ENCODE measurements around the gene MYO1H. TPM values are rescaled to one million over a fixed set of nuclear protein-coding genes. Genes with fewer than 3 reads are reported as not detected.

Gene MYO1H
- total and polyA plus RNA-seq, 2 of the 13 experiments (the other 11 are each of a cell fraction or from before 2014, with no cell fraction given), result not detected

DNA sequence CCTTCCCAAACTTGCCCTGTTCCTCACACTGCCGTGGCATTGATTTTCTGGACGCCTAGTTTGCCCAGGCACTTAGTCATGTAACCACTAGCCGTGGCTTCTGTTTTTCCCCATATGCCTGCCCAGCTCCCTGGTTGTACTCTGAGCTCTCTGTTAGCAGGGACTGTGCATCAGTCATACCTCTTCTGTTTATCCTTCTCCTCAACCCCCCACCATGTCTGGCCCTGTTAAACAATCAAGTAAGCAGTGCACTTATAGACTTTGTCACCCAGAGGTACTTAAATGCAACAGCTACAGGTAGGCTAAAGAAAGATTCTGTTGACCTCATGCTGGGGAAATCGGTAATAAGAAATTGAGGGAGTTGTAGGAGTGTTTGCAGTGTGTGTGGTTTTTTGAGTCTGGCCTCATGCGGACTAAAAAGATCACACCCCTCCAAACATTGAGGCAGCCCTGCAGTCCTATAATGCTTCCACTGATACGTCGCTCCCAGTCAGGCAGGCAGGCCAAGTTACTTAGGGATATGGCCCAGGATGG lies 146.7 kb downstream of the MYO1H start (continued):
- TF ChIP-seq, protein P1, sequence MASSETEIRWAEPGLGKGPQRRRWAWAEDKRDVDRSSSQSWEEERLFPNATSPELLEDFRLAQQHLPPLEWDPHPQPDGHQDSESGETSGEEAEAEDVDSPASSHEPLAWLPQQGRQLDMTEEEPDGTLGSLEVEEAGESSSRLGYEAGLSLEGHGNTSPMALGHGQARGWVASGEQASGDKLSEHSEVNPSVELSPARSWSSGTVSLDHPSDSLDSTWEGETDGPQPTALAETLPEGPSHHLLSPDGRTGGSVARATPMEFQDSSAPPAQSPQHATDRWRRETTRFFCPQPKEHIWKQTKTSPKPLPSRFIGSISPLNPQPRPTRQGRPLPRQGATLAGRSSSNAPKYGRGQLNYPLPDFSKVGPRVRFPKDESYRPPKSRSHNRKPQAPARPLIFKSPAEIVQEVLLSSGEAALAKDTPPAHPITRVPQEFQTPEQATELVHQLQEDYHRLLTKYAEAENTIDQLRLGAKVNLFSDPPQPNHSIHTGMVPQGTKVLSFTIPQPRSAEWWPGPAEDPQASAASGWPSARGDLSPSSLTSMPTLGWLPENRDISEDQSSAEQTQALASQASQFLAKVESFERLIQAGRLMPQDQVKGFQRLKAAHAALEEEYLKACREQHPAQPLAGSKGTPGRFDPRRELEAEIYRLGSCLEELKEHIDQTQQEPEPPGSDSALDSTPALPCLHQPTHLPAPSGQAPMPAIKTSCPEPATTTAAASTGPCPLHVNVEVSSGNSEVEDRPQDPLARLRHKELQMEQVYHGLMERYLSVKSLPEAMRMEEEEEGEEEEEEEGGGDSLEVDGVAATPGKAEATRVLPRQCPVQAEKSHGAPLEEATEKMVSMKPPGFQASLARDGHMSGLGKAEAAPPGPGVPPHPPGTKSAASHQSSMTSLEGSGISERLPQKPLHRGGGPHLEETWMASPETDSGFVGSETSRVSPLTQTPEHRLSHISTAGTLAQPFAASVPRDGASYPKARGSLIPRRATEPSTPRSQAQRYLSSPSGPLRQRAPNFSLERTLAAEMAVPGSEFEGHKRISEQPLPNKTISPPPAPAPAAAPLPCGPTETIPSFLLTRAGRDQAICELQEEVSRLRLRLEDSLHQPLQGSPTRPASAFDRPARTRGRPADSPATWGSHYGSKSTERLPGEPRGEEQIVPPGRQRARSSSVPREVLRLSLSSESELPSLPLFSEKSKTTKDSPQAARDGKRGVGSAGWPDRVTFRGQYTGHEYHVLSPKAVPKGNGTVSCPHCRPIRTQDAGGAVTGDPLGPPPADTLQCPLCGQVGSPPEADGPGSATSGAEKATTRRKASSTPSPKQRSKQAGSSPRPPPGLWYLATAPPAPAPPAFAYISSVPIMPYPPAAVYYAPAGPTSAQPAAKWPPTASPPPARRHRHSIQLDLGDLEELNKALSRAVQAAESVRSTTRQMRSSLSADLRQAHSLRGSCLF (CRISPR knock-in tag; IDR thresholded peaks at IDR 0.05; ENCODE audit: borderline replicate concordance), result no peak
- TF ChIP-seq ZNF746 (CRISPR knock-in tag; IDR thresholded peaks at IDR 0.05) (no peak), ZNF414 (CRISPR knock-in tag; IDR thresholded peaks at IDR 0.05) (no peak), RBFOX2 (IDR thresholded peaks at IDR 0.05; ENCODE audit: low read depth, low read length) (no peak), KDM2A (CRISPR knock-in tag; IDR thresholded peaks at IDR 0.05; ENCODE audit: borderline replicate concordance, low read depth) (0 out of 2 replicates have a peak, but pooled peaks have one; percentile 21), MXI1 (IDR thresholded peaks at IDR 0.05; ENCODE audit: borderline replicate concordance, low read depth, low read length) (peak; percentile 49; the same call in 1 of the 3 replicates), MED1 (CRISPR knock-in tag; IDR thresholded peaks at IDR 0.05) (peak; percentile 48), ELF1 (CRISPR knock-in tag; IDR thresholded peaks at IDR 0.05) (no peak), HHEX (CRISPR knock-in tag; IDR thresholded peaks at IDR 0.05) (0 out of 2 replicates have a peak, but pooled peaks have one; percentile 35), DPF2 (CRISPR knock-in tag; IDR thresholded peaks at IDR 0.05; ENCODE audit: borderline replicate concordance, low read depth) (peak; percentile 59), ZFY (CRISPR knock-in tag; IDR thresholded peaks at IDR 0.05) (no peak), ZNF883 (CRISPR knock-in tag; IDR thresholded peaks at IDR 0.05; ENCODE audit: not compliant biosample characterization) (no peak), FOXA3 (CRISPR knock-in tag; IDR thresholded peaks at IDR 0.05) (peak; percentile 70), ZBTB20 (CRISPR knock-in tag; IDR thresholded peaks at IDR 0.05; ENCODE audit: borderline replicate concordance, low read depth) (peak; percentile 28; the same call in 1 of the 2 replicates), XRCC5 (optimal IDR thresholded peaks at IDR 0.05; ENCODE audit: low read length) (peak; percentile 32), EP300 (IDR thresholded peaks at IDR 0.05; ENCODE audit: low read depth in 2 of 2, low read length in 2 of 2) (peak in 1 of 2 experiments; percentile 66; a peak in 2 of 4 replicates), EP300 (CRISPR knock-in tag; IDR thresholded peaks at IDR 0.05; ENCODE audit: borderline replicate concordance) (no peak), ZNF225 (CRISPR knock-in tag; IDR thresholded peaks at IDR 0.05) (no peak), ATAD3A (CRISPR knock-in tag; IDR thresholded peaks at IDR 0.05) (no peak)
- TF ChIP-seq, protein P2, sequence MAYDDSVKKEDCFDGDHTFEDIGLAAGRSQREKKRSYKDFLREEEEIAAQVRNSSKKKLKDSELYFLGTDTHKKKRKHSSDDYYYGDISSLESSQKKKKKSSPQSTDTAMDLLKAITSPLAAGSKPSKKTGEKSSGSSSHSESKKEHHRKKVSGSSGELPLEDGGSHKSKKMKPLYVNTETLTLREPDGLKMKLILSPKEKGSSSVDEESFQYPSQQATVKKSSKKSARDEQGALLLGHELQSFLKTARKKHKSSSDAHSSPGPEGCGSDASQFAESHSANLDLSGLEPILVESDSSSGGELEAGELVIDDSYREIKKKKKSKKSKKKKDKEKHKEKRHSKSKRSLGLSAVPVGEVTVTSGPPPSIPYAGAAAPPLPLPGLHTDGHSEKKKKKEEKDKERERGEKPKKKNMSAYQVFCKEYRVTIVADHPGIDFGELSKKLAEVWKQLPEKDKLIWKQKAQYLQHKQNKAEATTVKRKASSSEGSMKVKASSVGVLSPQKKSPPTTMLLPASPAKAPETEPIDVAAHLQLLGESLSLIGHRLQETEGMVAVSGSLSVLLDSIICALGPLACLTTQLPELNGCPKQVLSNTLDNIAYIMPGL (CRISPR knock-in tag; IDR thresholded peaks at IDR 0.05; ENCODE audit: borderline replicate concordance in 1 of 2, low read depth in 1 of 2), result no peak
- TF ChIP-seq, protein P3, sequence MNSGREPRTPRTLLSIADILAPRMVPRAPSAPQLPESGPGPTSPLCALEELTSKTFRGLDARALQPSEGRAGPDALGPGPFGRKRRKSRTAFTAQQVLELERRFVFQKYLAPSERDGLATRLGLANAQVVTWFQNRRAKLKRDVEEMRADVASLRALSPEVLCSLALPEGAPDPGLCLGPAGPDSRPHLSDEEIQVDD (CRISPR knock-in tag; IDR thresholded peaks at IDR 0.05; ENCODE audit: borderline replicate concordance), result no peak

Data from HepG2 (cell line).